Ectodermal cell (in vitro differentiated cells): ENCODE data around the gene FAM151B.
"Not testable (repeated sequence)": the region's sequence is repeated elsewhere in the genome, so short reads cannot be mapped to it uniquely, and the experiment has no call there.

Experiments
- H3K27ac ChIP-seq: 2 replicates; pipeline ENCODE4 v1.7.0; 2013; ENCODE audit warnings: mild to moderate bottlenecking, low read depth, low read length; ENCODE audit not compliant: insufficient read depth, poor library complexity, severe bottlenecking
- H3K27me3 ChIP-seq: 2 replicates; pipeline ENCODE4 v1.7.0; 2013; ENCODE audit warnings: mild to moderate bottlenecking, low read length; ENCODE audit not compliant: insufficient read depth, control insufficient read depth, poor library complexity, severe bottlenecking
- H3K36me3 ChIP-seq: one replicate; pipeline ENCODE4 v1.7.0; 2013; ENCODE audit warnings: low read length; ENCODE audit not compliant: control insufficient read depth, insufficient read depth
- H3K4me1 ChIP-seq: one replicate; pipeline ENCODE4 v1.7.0; 2013; ENCODE audit warnings: low read length; ENCODE audit not compliant: control insufficient read depth, insufficient read depth
- H3K4me3 ChIP-seq: 2 replicates; pipeline ENCODE4 v1.7.0; 2013; ENCODE audit warnings: low read depth, low read length, control low read depth; ENCODE audit not compliant: insufficient read depth
- H3K9me3 ChIP-seq: 2 replicates; pipeline ENCODE4 v1.7.0; 2013; ENCODE audit warnings: mild to moderate bottlenecking, low read length, moderate library complexity; ENCODE audit not compliant: control insufficient read depth
- WGBS, 2 experiments: methylation state at CpG; one replicate each; pipeline ENCODE4 v1.1.7; 2013; ENCODE audit warnings: missing lambda C conversion rate in 2 of 2; 5-methylcytosine and 5-hydroxymethylcytosine counted together

Gene FAM151B

DNA sequence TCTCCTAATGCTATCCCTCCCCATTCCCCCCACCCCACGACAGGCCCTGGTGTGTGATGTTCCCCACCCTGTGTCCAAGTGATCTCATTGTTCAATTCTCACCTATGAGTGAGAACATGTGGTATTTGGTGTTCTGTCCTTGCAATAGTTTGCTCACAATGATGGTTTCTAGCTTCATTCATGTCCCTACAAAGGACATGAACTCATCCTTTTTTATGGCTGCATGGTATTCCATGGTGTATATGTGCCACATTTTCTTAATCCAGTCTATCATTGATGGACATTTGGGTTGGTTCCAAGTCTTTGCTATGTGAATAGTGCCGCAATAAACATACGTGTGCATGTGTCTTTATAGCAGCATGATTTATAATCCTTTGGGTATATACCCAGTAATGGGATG, 92.4 kb downstream of the FAM151B start:
- not testable (repeated sequence) for H3K4me1 ChIP-seq, H3K36me3 ChIP-seq, H3K9me3 ChIP-seq, H3K27me3 ChIP-seq, H3K4me3 ChIP-seq, H3K27ac ChIP-seq
- WGBS, 2 experiments = 88 to 90% methylated on average over 1 to 3 of the region's 3 CpGs

DNA sequence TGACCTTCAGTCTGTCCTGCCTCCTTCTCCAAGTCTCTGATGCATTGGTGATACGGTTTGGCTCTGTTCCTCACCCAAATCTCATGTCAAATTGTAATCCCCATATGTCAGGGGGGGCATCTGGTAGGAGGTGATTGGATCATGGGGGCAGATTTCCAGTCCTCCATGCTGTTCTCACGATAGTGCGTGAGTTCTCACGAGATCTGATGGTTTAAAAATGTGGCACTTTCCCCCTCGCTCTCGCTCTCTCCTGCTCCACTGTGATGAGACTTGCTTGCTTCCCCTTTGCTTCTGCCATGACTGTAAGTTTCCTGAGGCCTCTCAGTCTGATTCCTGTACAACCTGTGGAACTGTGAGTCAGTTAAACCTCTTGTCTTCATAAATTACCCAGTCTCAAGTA, 96.9 kb downstream of the FAM151B start:
- H3K4me3 ChIP-seq = no peak overlapping the region
- H3K27me3 ChIP-seq = no peaks in the 10 kb centered on the region
- WGBS, 2 experiments = 95% methylated on average over 6 of the region's 6 CpGs
- H3K27ac ChIP-seq = no peak overlapping the region
- H3K4me1 ChIP-seq = no peaks in the 10 kb centered on the region
- no peaks in the 10 kb centered on the region for H3K9me3 ChIP-seq
- H3K36me3 ChIP-seq = no peaks in the 10 kb centered on the region

DNA sequence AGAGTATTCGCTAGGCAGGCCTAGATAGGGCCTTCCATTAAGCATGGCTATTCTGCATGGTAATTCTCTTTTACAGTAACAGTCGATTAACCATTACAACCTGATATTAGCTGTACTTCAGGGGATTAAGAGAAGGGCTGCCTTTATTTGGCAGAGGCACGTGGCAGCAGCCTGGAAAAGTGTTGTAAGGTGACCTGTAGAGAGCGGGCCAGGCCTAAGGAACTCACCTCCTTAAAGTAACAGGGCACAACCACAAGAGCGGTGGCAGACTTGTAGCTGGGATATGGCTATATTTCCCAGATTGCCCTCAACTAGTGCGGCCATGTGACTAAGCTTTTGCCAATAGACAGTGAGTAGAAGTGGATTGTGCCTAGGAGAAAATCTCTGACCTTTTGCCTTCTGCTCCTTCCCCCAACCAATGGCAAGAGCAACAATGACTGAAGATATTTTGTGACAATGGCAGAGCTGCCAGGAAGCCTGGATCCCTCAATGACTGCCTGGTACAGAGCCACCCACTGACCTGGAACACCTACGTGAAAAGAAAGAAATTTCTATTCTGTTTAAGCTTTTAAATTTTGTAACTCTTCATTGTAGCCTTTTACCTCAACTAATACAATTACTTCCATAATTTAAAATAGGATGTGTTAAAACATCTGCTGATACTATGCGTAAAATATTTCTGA, 101.1 kb downstream of the FAM151B start:
- H3K27ac ChIP-seq = no peak overlapping the region
- H3K27me3 ChIP-seq = no peaks in the 10 kb centered on the region
- H3K36me3 ChIP-seq = no peaks in the 10 kb centered on the region
- no peaks in the 10 kb centered on the region for H3K9me3 ChIP-seq
- no peak overlapping the region for H3K4me3 ChIP-seq
- WGBS, 2 experiments = 90% methylated on average over 8 of the region's 8 CpGs
- no peaks in the 10 kb centered on the region for H3K4me1 ChIP-seq

DNA sequence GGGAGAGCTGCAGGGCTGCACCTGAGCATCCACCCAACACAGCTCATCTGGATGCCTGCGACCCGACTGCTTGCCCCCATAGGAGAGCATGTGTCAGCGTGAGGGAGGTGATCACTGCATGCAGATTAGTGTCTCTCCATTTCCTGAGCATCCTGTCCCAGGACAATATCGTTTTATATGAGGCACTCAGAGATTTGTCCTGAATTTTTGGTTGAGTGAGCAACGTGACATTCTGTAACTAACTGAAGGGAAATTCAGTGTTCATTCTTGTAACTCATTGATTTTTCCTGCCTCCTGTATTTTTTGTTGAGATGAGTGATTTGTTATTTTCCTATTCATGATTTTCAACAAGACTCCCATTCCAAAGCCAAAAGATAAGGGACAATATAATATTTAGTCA, 102.9 kb downstream of the FAM151B start:
- no peak overlapping the region for H3K4me3 ChIP-seq
- H3K4me1 ChIP-seq = no peaks in the 10 kb centered on the region
- H3K9me3 ChIP-seq = no peaks in the 10 kb centered on the region
- H3K36me3 ChIP-seq = no peaks in the 10 kb centered on the region
- H3K27ac ChIP-seq = no peak overlapping the region
- WGBS, 2 experiments = 94 to 95% methylated on average over 5 of the region's 5 CpGs
- H3K27me3 ChIP-seq = no peaks in the 10 kb centered on the region

DNA sequence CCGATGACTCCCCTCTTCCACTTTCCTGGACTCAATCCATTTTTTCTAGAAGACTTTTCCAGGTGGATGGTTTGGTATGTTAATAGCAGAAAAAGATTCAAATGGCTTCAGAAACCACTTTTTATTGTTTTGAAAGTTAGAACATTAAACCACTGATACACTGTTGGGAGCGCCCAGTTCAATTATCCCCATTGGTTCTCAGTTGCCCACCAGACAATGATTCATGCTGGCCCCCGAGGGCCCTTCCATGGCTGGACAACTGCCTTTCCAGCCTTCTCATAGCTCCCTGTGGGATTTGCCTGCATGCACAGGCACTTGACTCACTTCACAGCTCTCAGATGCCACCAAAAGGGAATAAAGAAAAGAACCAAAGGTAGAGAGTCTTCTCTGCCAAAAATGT, 103.5 kb downstream of the FAM151B start:
- Histone ChIP-seq H3K36me3 (no peaks in the 10 kb centered on the region), H3K27ac (no peak overlapping the region), H3K4me3 (no peak overlapping the region), H3K27me3 (no peaks in the 10 kb centered on the region), H3K4me1 (no peaks in the 10 kb centered on the region), H3K9me3 (no peaks in the 10 kb centered on the region)
- 94 to 98% methylated on average over 2 to 3 of the region's 3 CpGs for WGBS, 2 experiments

DNA sequence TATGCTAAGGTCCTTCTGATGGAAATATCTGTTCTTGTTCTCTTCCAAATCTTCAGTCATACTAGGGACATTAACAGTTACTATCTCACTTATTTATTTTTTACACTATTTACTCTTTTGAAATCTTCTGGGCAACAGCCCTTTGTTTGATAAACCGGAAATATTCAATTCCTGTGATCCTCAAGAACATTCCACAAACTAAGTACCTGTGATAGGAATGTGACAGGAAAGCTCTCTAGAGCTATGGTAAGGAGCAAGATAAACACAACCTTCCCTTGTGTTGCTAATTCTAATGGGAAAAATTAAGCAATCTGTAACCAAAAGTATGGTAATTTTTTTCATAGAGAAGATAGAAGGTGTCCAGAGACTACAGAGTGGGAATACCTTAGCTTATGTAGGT, 104.2 kb downstream of the FAM151B start:
- no peak overlapping the region for H3K4me3 ChIP-seq
- no peaks in the 10 kb centered on the region for H3K9me3 ChIP-seq
- no peaks in the 10 kb centered on the region for H3K27me3 ChIP-seq
- WGBS, 2 experiments = 92% methylated on average over 1 of the region's 1 CpG; no CpG with 5 or more reads in 1 of the 2 experiments
- H3K36me3 ChIP-seq = no peaks in the 10 kb centered on the region
- H3K27ac ChIP-seq = no peak overlapping the region
- no peaks in the 10 kb centered on the region for H3K4me1 ChIP-seq
